HCEC 1CT (cell line): ENCODE results near the gene SNRNP40.
"Not testable (repeated sequence)": the region's sequence is repeated elsewhere in the genome, so short reads cannot be mapped to it uniquely, and the experiment has no call there.

Experiments used
- DNase-seq: peaks from one replicate; pipeline ENCODE4 v3.0.0-alpha.2; 2017

SNRNP40 gene

GRCh38 chr1:31296486-31297276 lies at the start of gene SNRNP40, which contains the start of gene ZCCHC17:
TSS of gene SNRNP40 (minus strand) at chr1:31296788. CDS start at chr1:31296751, 37 bp downstream.
TSS of gene ZCCHC17 (plus strand) at chr1:31297032. CDS start at chr1:31310099, 13,067 bp downstream.
- DNase-seq, result peak; percentile 99

- DNase-seq, result no peak
Measured at GRCh38 chr1:31345635-31346034, 49.0 kb upstream of the SNRNP40 start.

- no peak for DNase-seq
Measured at GRCh38 chr1:31344503-31344902, 47.9 kb upstream of the SNRNP40 start.

- DNase-seq, result no peak
Measured at GRCh38 chr1:31336687-31337467, 40.3 kb upstream of the SNRNP40 start.

GRCh38 chr1:31335007-31335406 lies 38.4 kb upstream of the SNRNP40 start:
- peak; percentile 52 for DNase-seq

- DNase-seq, result no peak
Measured at GRCh38 chr1:31327381-31327780, 30.8 kb upstream of the SNRNP40 start.

- no peak for DNase-seq
Measured at GRCh38 chr1:31326461-31326860, 29.9 kb upstream of the SNRNP40 start.

GRCh38 chr1:31324992-31325391 lies 28.4 kb upstream of the SNRNP40 start:
- no peak for DNase-seq

- no peak for DNase-seq
Measured at GRCh38 chr1:31324093-31324492, 27.5 kb upstream of the SNRNP40 start.

- DNase-seq, result no peak
Measured at GRCh38 chr1:31318146-31318545, 21.6 kb upstream of the SNRNP40 start.

GRCh38 chr1:31315902-31316301 lies 19.3 kb upstream of the SNRNP40 start:
- no peak for DNase-seq

- DNase-seq, result no peak
Measured at GRCh38 chr1:31310198-31310597, 13.6 kb upstream of the SNRNP40 start.

GRCh38 chr1:31308036-31308435 lies 11.4 kb upstream of the SNRNP40 start:
- no peak for DNase-seq

- DNase-seq, result peak; percentile 95
Measured at GRCh38 chr1:31306278-31306677, 9.7 kb upstream of the SNRNP40 start.

- DNase-seq, result peak; percentile 5
Measured at GRCh38 chr1:31302709-31303441, 6.3 kb upstream of the SNRNP40 start.

- DNase-seq, result no peak
Measured at GRCh38 chr1:31300193-31300592, 3.6 kb upstream of the SNRNP40 start.

- DNase-seq, result peak; percentile 30
Measured at GRCh38 chr1:31299365-31299764, 2.8 kb upstream of the SNRNP40 start.

GRCh38 chr1:31297277-31298247 lies 974 bp upstream of the SNRNP40 start:
- peak; percentile 21 for DNase-seq

GRCh38 chr1:31295874-31296485 lies 608 bp downstream of the SNRNP40 start:
- no peak for DNase-seq

GRCh38 chr1:31289021-31289420 lies 7.6 kb downstream of the SNRNP40 start:
- DNase-seq, result no peak

- not testable (repeated sequence) for DNase-seq
Measured at GRCh38 chr1:31287791-31288190, 8.8 kb downstream of the SNRNP40 start.

GRCh38 chr1:31282426-31282825 lies 14.2 kb downstream of the SNRNP40 start:
- DNase-seq, result not testable (repeated sequence)
